Medulla oblongata (tissue), 1 donor: ENCODE data around the gene DIAPH2.

Source experiments
- DNase-seq: peaks from one replicate; pipeline ENCODE4 v3.0.0-alpha.2; 2015; ENCODE audit errors: extremely low spot score

DIAPH2 gene

GRCh38 chrX:97481228-97481627 lies 796.6 kb downstream of the DIAPH2 start:
- DNase-seq, result no peak

- no peak for DNase-seq
These were observed 798.1 kb downstream of the DIAPH2 start for GRCh38 chrX:97482666-97483300.

GRCh38 chrX:97490656-97491055 lies 806.0 kb downstream of the DIAPH2 start:
- no peak for DNase-seq

- DNase-seq, result no peak
These were observed 810.2 kb downstream of the DIAPH2 start for GRCh38 chrX:97494756-97495372.

- DNase-seq, result no peak
These were observed 813.5 kb downstream of the DIAPH2 start for GRCh38 chrX:97498093-97498492.

GRCh38 chrX:97504431-97504830 lies 819.8 kb downstream of the DIAPH2 start:
- DNase-seq, result no peak

- DNase-seq, result no peak
These were observed 833.1 kb downstream of the DIAPH2 start for GRCh38 chrX:97517763-97518162.

GRCh38 chrX:97522307-97522706 lies 837.7 kb downstream of the DIAPH2 start:
- no peak for DNase-seq

- no peak for DNase-seq
These were observed 839.7 kb downstream of the DIAPH2 start for GRCh38 chrX:97524340-97524739.

GRCh38 chrX:97524997-97525396 lies 840.4 kb downstream of the DIAPH2 start:
- DNase-seq, result no peak

GRCh38 chrX:97525981-97526380 lies 841.3 kb downstream of the DIAPH2 start:
- no peak for DNase-seq

- no peak for DNase-seq
These were observed 843.1 kb downstream of the DIAPH2 start for GRCh38 chrX:97527725-97528124.

- DNase-seq, result peak; percentile 4
These were observed 845.0 kb downstream of the DIAPH2 start for GRCh38 chrX:97529536-97530200.

GRCh38 chrX:97531825-97532224 lies 847.2 kb downstream of the DIAPH2 start:
- no peak for DNase-seq

- DNase-seq, result no peak
These were observed 854.1 kb downstream of the DIAPH2 start for GRCh38 chrX:97538745-97539144.

GRCh38 chrX:97539970-97540519 lies 855.4 kb downstream of the DIAPH2 start:
- DNase-seq, result no peak

- no peak for DNase-seq
These were observed 863.4 kb downstream of the DIAPH2 start for GRCh38 chrX:97547877-97548578.

GRCh38 chrX:97551821-97552220 lies 867.2 kb downstream of the DIAPH2 start:
- DNase-seq, result no peak

- no peak for DNase-seq
These were observed 869.2 kb downstream of the DIAPH2 start for GRCh38 chrX:97553833-97554232.

GRCh38 chrX:97556359-97556758 lies 871.7 kb downstream of the DIAPH2 start:
- DNase-seq, result no peak

- DNase-seq, result peak; percentile 55
These were observed 879.0 kb downstream of the DIAPH2 start for GRCh38 chrX:97563531-97564133.

GRCh38 chrX:97564496-97564895 lies 879.9 kb downstream of the DIAPH2 start:
- DNase-seq, result no peak
